HCT116 (cell line): ENCODE measurements around the gene SLC26A5. TPM values are rescaled to one million over a fixed set of nuclear protein-coding genes. Genes with fewer than 3 reads are reported as not detected.

Experiments used
- ATAC-seq: fragments of 200-7000 bp; cut with Tn5 transposase; 2 replicates; pipeline ENCODE4 v1.9.1; 2020; ENCODE audit warnings: mild to moderate bottlenecking, moderate library complexity
- BruUV-seq: library from RNA; stranded (reverse); fragments of 400-500 nt; replicated peaks from 2 replicates; lab custom pipeline; 2021; lab: Mats Ljungman, UMichigan
- CTCF ChIA-PET: fragments of 300-600 bp; sonication (Branson Sonifier 250); formaldehyde crosslinking; loops from one replicate; lab custom pipeline; 2021; ENCODE audit warnings: antibody characterized with exemption; lab: Charles Lee
- POLR2A ChIA-PET: fragments of 300-600, 350-600 bp; sonication (Branson Sonifier 250); formaldehyde crosslinking; loops from one replicate; lab custom pipeline; 2021; ENCODE audit warnings: antibody characterized with exemption; lab: Charles Lee
- RAD21 ChIA-PET, 2 experiments: fragments of 300-600 bp; sonication (Branson Sonifier 250); formaldehyde crosslinking; loops; one replicate each; lab custom pipeline; 2023; ENCODE audit warnings: low total read pairs in 2 of 2; ENCODE audit not compliant: uncharacterized antibody in 2 of 2, unreplicated experiment in 2 of 2, low non-redundant PET in 1 of 2; lab: Charles Lee
- DNase-seq: peaks from one replicate; pipeline ENCODE4 v3.0.0-alpha.2; 2010; ENCODE audit warnings: low read depth, low spot score
- H2AFZ ChIP-seq: fragments of 200-600 bp; shearing (Covaris generic), sonication (generic); 2 replicates; pipeline ENCODE4 v1.6.1; 2017; ENCODE audit warnings: low read depth, mixed run types, mixed read lengths, antibody characterized with exemption, low read length; ENCODE audit not compliant: poor library complexity, severe bottlenecking
- H3K27ac ChIP-seq: 2 replicates; pipeline ENCODE4 v1.5.1; 2012; ENCODE audit warnings: low read depth, low read length
- H3K27me3 ChIP-seq: fragments of 200-600 bp; sonication (generic); 2 replicates; pipeline ENCODE4 v1.6.1; 2016; ENCODE audit warnings: mixed run types, low read length, mixed read lengths; ENCODE audit not compliant: insufficient read depth
- H3K36me3 ChIP-seq, 2 experiments: fragments of 200-500 bp in 1 of 2; fragments of 200-600 bp in 1 of 2; sonication (Bioruptor generic) in 1 of 2; sonication (generic) in 1 of 2; 2 replicates each; pipeline versions ENCODE4 v1.5.1 to v1.6.1; 2014 to 2016; ENCODE audit warnings: low read length in 2 of 2, inconsistent platforms in 1 of 2, mixed read lengths in 1 of 2, mixed run types in 1 of 2; ENCODE audit not compliant: insufficient read depth in 2 of 2, control insufficient read depth in 1 of 2
- H3K4me1 ChIP-seq, 2 experiments: fragments of 200-600 bp in 1 of 2; sonication (generic) in 1 of 2; 2 replicates each; pipeline versions ENCODE4 v1.5.1 to v1.6.1; 2012 to 2017; ENCODE audit warnings: low read length in 2 of 2, inconsistent platforms in 1 of 2, mild to moderate bottlenecking in 1 of 2, mixed read lengths in 1 of 2, mixed run types in 1 of 2, moderate library complexity in 1 of 2; ENCODE audit not compliant: insufficient read depth in 2 of 2, control insufficient read depth in 1 of 2
- H3K4me2 ChIP-seq: fragments of 200-600 bp; sonication (generic); 2 replicates; pipeline ENCODE4 v1.6.1; 2017; ENCODE audit warnings: mixed run types, low read length, mixed read lengths
- H3K4me3 ChIP-seq, 2 experiments: fragments of 200-600 bp in 1 of 2; sonication (generic) in 1 of 2; replicated peaks in 1 of 2; 2 replicates each; pipeline ENCODE4 v1.5.1; 2011 to 2016; ENCODE audit warnings: low read length in 2 of 2, control low read depth in 1 of 2, low read depth in 1 of 2, mild to moderate bottlenecking in 1 of 2, mixed read lengths in 1 of 2, mixed run types in 1 of 2
- H3K79me2 ChIP-seq: fragments of 200-600 bp; sonication (generic); 2 replicates; pipeline ENCODE4 v1.6.1; 2017; ENCODE audit warnings: mild to moderate bottlenecking, mixed run types, low read length, moderate library complexity, mixed read lengths; ENCODE audit not compliant: insufficient read depth
- H3K9ac ChIP-seq: fragments of 200-600 bp; sonication (generic); 2 replicates; pipeline ENCODE4 v1.6.1; 2016; ENCODE audit warnings: low read length, mixed read lengths
- H3K9me2 ChIP-seq: fragments of 200-600 bp; sonication (generic), shearing (Covaris generic); 2 replicates; pipeline ENCODE4 v1.6.1; 2017; ENCODE audit warnings: mixed run types, mild to moderate bottlenecking, moderate library complexity; ENCODE audit not compliant: insufficient read depth
- H3K9me3 ChIP-seq, 2 experiments: fragments of 200-500 bp in 1 of 2; fragments of 200-600 bp in 1 of 2; sonication (Bioruptor generic) in 1 of 2; sonication (generic) in 1 of 2; 2 replicates each; pipeline ENCODE4 v1.6.1; 2014 to 2017; ENCODE audit warnings: low read length in 2 of 2, mixed read lengths in 2 of 2, inconsistent platforms in 1 of 2, low read depth in 1 of 2, mild to moderate bottlenecking in 1 of 2, mixed run types in 1 of 2, moderate library complexity in 1 of 2; ENCODE audit not compliant: control insufficient read depth in 1 of 2, insufficient read depth in 1 of 2
- H4K20me1 ChIP-seq: fragments of 200-600 bp; sonication (generic), shearing (Covaris generic); 2 replicates; pipeline ENCODE4 v1.6.1; 2017; ENCODE audit warnings: mixed run types, mild to moderate bottlenecking, moderate library complexity; ENCODE audit not compliant: insufficient read depth
- ELF1 ChIP-seq: IDR thresholded peaks from 2 replicates; pipeline ENCODE4 v1.6.1; 2012; ENCODE audit warnings: low read depth, borderline replicate concordance
- FOSL1 ChIP-seq: IDR thresholded peaks from 2 replicates; pipeline ENCODE4 v1.6.1; 2012; ENCODE audit warnings: low read depth
- REST ChIP-seq: IDR thresholded peaks from 2 replicates; pipeline ENCODE4 v1.6.1; 2012; ENCODE audit warnings: low read depth
- SP1 ChIP-seq: IDR thresholded peaks from 2 replicates; pipeline ENCODE4 v1.6.1; 2012; ENCODE audit warnings: low read depth
- intact Hi-C: fragments of 100-400 bp; cut with micrococcal nuclease; formaldehyde crosslinking; loops from 2 replicates; pipeline ENCODE4 v1.10.0; 2022
- total RNA-seq: library from RNA; stranded (reverse); gene quantifications from one replicate; pipeline ENCODE4 v1.2.1, GENCODE V29; 2021; ENCODE audit not compliant: unreplicated experiment

SLC26A5 gene
- total RNA-seq, 1 experiment from 2014 or later = 0.15 TPM

GRCh38 chr7:103445228-103446048 is 569 bp downstream of the SLC26A5 start:
- Histone ChIP-seq H3K27ac (no peak overlapping the region), H3K9me2 (no peaks in the 10 kb centered on the region), H3K27me3 (peaks cover 39% of the 10 kb centered on the region), H2AFZ (peak overlapping the region; percentile 22), H4K20me1 (no peaks in the 10 kb centered on the region), H3K4me1 (peaks cover 0 to 14% of the 10 kb centered on the region in 2 experiments; a peak in 3 of 4 replicates), H3K4me2 (peak overlapping the region; percentile 64), H3K36me3 (no peaks in the 10 kb centered on the region), H3K9me3 (no peaks in the 10 kb centered on the region), H3K79me2 (no peaks in the 10 kb centered on the region), H3K4me3 (0 out of 4 replicates have a peak overlapping the region, but pooled peaks of 1 of the 2 experiments have one; percentile 7), H3K9ac (no peak overlapping the region)
- ATAC-seq (no peak), DNase-seq (no peak)
- RAD21 ChIA-PET = no interaction called here
- POLR2A ChIA-PET = no interaction called here
- CTCF ChIA-PET = no interaction called here
- intact Hi-C loops = loop anchor here (2.0 kb wide), 1 partner anchor 711 kb away; no protein-coding TSS in a partner anchor
- TF ChIP-seq SP1 (no peak), FOSL1 (no peak), REST (no peak), ELF1 (no peak)
- no TSS peak for BruUV-seq
